Gastrocnemius medialis (tissue), 4 donors: ENCODE measurements around the gene FAM83F.

Experiments used
- POLR2A ChIP-seq, 2 donors: fragments of 450-650 bp; IDR thresholded peaks; one replicate each; pipeline ENCODE4 v1.6.1; 2017; ENCODE audit warnings: antibody characterized with exemption in 2 of 2, mild to moderate bottlenecking in 2 of 2, moderate library complexity in 2 of 2
- TF ChIP-seq, protein P1 (sequence below), 5 experiments: fragments of 450-650 bp in 3 of 5; fragments of 200-600 bp in 2 of 5; sonication (generic) in 2 of 5; IDR thresholded peaks in 4 of 5; conservative IDR thresholded peaks in 1 of 5; 1 replicate in 4 of 5; 2 replicates in 1 of 5; pipeline ENCODE4 v1.5.1; 2016 to 2019; ENCODE audit warnings: antibody characterized with exemption in 5 of 5, mild to moderate bottlenecking in 3 of 5, moderate library complexity in 3 of 5

DNA sequence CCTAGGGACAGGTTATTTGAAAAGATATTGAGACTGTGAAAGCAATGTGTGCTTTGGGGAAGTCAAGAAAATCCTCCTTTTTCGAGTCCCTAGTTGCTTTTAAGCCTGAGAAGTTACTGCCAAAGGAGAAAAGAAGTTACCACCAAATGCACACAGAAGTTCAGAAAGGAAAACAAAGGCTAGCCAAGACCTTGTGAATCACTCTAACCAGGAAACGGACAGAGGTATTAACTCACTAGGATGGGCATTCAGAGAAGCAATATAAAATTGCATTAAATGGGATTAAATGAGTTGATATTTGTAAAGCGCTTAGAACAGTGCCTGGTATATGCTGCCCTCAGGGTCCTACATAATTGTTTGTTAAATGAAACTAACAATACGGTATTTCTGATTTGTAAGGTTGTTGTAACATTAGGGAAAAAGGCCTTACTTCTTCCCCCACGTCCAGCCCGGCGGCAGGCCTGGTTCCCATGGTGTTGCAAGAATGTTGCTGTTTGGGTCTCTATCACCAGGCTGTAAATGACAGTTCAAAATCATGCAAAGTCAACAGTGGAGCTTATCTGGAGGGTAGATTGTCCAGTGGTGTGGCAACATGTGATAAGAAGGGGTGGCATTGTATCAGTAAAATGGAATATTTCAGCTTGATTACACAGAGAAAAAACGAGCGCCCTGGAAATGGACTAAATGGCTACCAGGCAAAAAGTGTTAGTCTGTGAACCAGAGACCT is 27.5 kb upstream of the FAM83F start:
- TF ChIP-seq POLR2A (IDR thresholded peaks at IDR 0.05), result no peak
- TF ChIP-seq, protein P1, sequence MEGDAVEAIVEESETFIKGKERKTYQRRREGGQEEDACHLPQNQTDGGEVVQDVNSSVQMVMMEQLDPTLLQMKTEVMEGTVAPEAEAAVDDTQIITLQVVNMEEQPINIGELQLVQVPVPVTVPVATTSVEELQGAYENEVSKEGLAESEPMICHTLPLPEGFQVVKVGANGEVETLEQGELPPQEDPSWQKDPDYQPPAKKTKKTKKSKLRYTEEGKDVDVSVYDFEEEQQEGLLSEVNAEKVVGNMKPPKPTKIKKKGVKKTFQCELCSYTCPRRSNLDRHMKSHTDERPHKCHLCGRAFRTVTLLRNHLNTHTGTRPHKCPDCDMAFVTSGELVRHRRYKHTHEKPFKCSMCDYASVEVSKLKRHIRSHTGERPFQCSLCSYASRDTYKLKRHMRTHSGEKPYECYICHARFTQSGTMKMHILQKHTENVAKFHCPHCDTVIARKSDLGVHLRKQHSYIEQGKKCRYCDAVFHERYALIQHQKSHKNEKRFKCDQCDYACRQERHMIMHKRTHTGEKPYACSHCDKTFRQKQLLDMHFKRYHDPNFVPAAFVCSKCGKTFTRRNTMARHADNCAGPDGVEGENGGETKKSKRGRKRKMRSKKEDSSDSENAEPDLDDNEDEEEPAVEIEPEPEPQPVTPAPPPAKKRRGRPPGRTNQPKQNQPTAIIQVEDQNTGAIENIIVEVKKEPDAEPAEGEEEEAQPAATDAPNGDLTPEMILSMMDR (IDR thresholded peaks at IDR 0.05 in 4 of 5, conservative IDR thresholded peaks at IDR 0.05 in 1 of 5), result no peak
